Measurements from ENCODE around the gene CTBP2.
"Not testable (repeated sequence)": the region's sequence is repeated elsewhere in the genome, so short reads cannot be mapped to it uniquely, and the experiment has no call there.

Gene CTBP2

GRCh38 chr10:125164421-125164820, 4.1 kb upstream of the CTBP2 start:
- no peak for DNase-seq (ENCODE audit: low read depth)
- in situ Hi-C loops (cut with HindIII; ENCODE audit: low sequenced_read_pairs), result no loop called here
- no peak overlapping the region for H3K4me3 ChIP-seq (ENCODE audit: low read depth, low read length)
- TF ChIP-seq CTCF (IDR thresholded peaks at IDR 0.05; ENCODE audit: low read depth, low read length, missing control alignments), result no peak

- no peak for DNase-seq (ENCODE audit: low read depth)
- no peak for TF ChIP-seq CTCF (IDR thresholded peaks at IDR 0.05; ENCODE audit: low read depth, low read length, missing control alignments)
- H3K4me3 ChIP-seq (ENCODE audit: low read depth, low read length), result no peak overlapping the region
- in situ Hi-C loops (cut with HindIII; ENCODE audit: low sequenced_read_pairs), result no loop called here
These were observed 3.4 kb upstream of the CTBP2 start for GRCh38 chr10:125163803-125164202.

GRCh38 chr10:125163312-125163711, 2.9 kb upstream of the CTBP2 start:
- H3K4me3 ChIP-seq (ENCODE audit: low read depth, low read length); DNase-seq (ENCODE audit: low read depth); in situ Hi-C loops (cut with HindIII; ENCODE audit: low sequenced_read_pairs): not testable (repeated sequence)

GRCh38 chr10:125162120-125162931, 2.0 kb upstream of the CTBP2 start:
- DNase-seq (ENCODE audit: low read depth), result no peak
- peak overlapping the region; percentile 62 for H3K4me3 ChIP-seq (ENCODE audit: low read depth, low read length)
- no peak for TF ChIP-seq CTCF (IDR thresholded peaks at IDR 0.05; ENCODE audit: low read depth, low read length, missing control alignments)
- in situ Hi-C loops (cut with HindIII; ENCODE audit: low sequenced_read_pairs), result no loop called here

- no peak for DNase-seq (ENCODE audit: low read depth)
- peak overlapping the region; percentile 62 for H3K4me3 ChIP-seq (ENCODE audit: low read depth, low read length)
- TF ChIP-seq CTCF (IDR thresholded peaks at IDR 0.05; ENCODE audit: low read depth, low read length, missing control alignments), result no peak
- in situ Hi-C loops (cut with HindIII; ENCODE audit: low sequenced_read_pairs), result no loop called here
These were observed 1.4 kb upstream of the CTBP2 start for GRCh38 chr10:125161707-125162119.

- peak overlapping the region; percentile 62 for H3K4me3 ChIP-seq (ENCODE audit: low read depth, low read length)
- peak; percentile 37 for TF ChIP-seq CTCF (IDR thresholded peaks at IDR 0.05; ENCODE audit: low read depth, low read length, missing control alignments)
- peak; percentile 61 for DNase-seq (ENCODE audit: low read depth)
- in situ Hi-C loops (cut with HindIII; ENCODE audit: low sequenced_read_pairs), result no loop called here
These were observed 718 bp upstream of the CTBP2 start for GRCh38 chr10:125160856-125161706.
